SU-DHL-6 (cell line): ENCODE measurements around the gene RUNX1.

Source experiments
- H2AFZ ChIP-seq: fragments of 200-600 bp; sonication (generic); 2 replicates; pipeline ENCODE4 v1.6.1; 2014; ENCODE audit warnings: low read depth, mild to moderate bottlenecking, moderate library complexity, mixed read lengths, antibody characterized with exemption, low read length; ENCODE audit not compliant: severe bottlenecking
- H3F3A ChIP-seq: fragments of 200-600 bp; shearing (Covaris generic); 2 replicates; pipeline ENCODE4 v1.6.0; 2016; ENCODE audit warnings: antibody characterized with exemption, mild to moderate bottlenecking; ENCODE audit not compliant: insufficient read depth
- H3K27ac ChIP-seq: fragments of 200-600 bp; sonication (generic); 2 replicates; pipeline ENCODE4 v1.5.1; 2016; ENCODE audit warnings: low read depth, mild to moderate bottlenecking, low read length, moderate library complexity, mixed read lengths
- H3K27me3 ChIP-seq: fragments of 200-600 bp; sonication (generic), shearing (Covaris generic); 2 replicates; pipeline ENCODE4 v1.6.0; 2014; ENCODE audit warnings: mild to moderate bottlenecking, low read length
- H3K36me3 ChIP-seq: fragments of 200-600 bp; sonication (generic); 2 replicates; pipeline ENCODE4 v1.6.1; 2014; ENCODE audit warnings: mild to moderate bottlenecking, low read length, mixed read lengths
- H3K4me2 ChIP-seq: fragments of 300-600, 200-600 bp; shearing (Covaris generic), sonication (generic); 2 replicates; pipeline ENCODE4 v1.6.0; 2014; ENCODE audit warnings: low read length, low read depth, mild to moderate bottlenecking; ENCODE audit not compliant: poor library complexity, severe bottlenecking
- H3K4me3 ChIP-seq: fragments of 200-600 bp; sonication (generic); 2 replicates; pipeline ENCODE4 v1.5.1; 2014; ENCODE audit warnings: antibody characterized with exemption, low read length, mild to moderate bottlenecking, mixed read lengths; ENCODE audit not compliant: insufficient read depth, poor library complexity, severe bottlenecking
- H3K79me2 ChIP-seq: fragments of 200-600 bp; sonication (generic); 2 replicates; pipeline ENCODE4 v1.6.1; 2014; ENCODE audit warnings: mild to moderate bottlenecking, low read length, moderate library complexity; ENCODE audit not compliant: insufficient read depth
- H3K9ac ChIP-seq: fragments of 200-600 bp; sonication (generic); 2 replicates; pipeline ENCODE4 v1.7.0; 2014; ENCODE audit warnings: mild to moderate bottlenecking, low read length
- H3K9me2 ChIP-seq: fragments of 200-600 bp; sonication (generic); replicated peaks from 2 replicates; pipeline ENCODE4 v1.6.1; 2014; ENCODE audit warnings: low read length; ENCODE audit not compliant: insufficient read depth
- H3K9me3 ChIP-seq: fragments of 200-600 bp; sonication (generic); 2 replicates; pipeline ENCODE4 v1.6.1; 2014; ENCODE audit warnings: low read length, mixed read lengths; ENCODE audit not compliant: insufficient read depth
- H4K20me1 ChIP-seq: fragments of 200-600 bp; sonication (generic); 2 replicates; pipeline ENCODE4 v1.6.1; 2014; ENCODE audit warnings: low read depth, mild to moderate bottlenecking, antibody characterized with exemption, low read length, moderate library complexity, mixed read lengths
- CTCF ChIP-seq: fragments of 200-600 bp; sonication (generic); IDR thresholded peaks from one replicate; pipeline ENCODE4 v1.5.1; 2017; ENCODE audit warnings: antibody characterized with exemption, mild to moderate bottlenecking, low read length, moderate library complexity; ENCODE audit not compliant: insufficient read depth, poor library complexity, severe bottlenecking
- EZH2phosphoT487 ChIP-seq: fragments of 200-600 bp; sonication (generic), shearing (Covaris generic); conservative IDR thresholded peaks from 2 replicates; pipeline ENCODE4 v1.6.1; 2018; ENCODE audit warnings: mild to moderate bottlenecking, antibody characterized with exemption, low read length, moderate library complexity, mixed read lengths

RUNX1 gene

GRCh38 chr21:34889320-34889675, 159.8 kb downstream of the RUNX1 start:
- no peaks in the 10 kb centered on the region for H3K27me3 ChIP-seq
- peak overlapping the region; percentile 82 for H3K9ac ChIP-seq
- peaks cover 40% of the 10 kb centered on the region for H3K79me2 ChIP-seq
- no peaks in the 10 kb centered on the region for H3K36me3 ChIP-seq
- no peak overlapping the region for H2AFZ ChIP-seq
- H3K4me2 ChIP-seq, result peak overlapping the region; percentile 96
- H3K9me3 ChIP-seq, result no peaks in the 10 kb centered on the region
- TF ChIP-seq CTCF, result no peak
- no peak for TF ChIP-seq EZH2phosphoT487
- H3K9me2 ChIP-seq, result no peaks in the 10 kb centered on the region
- peak overlapping the region; percentile 93 for H3K27ac ChIP-seq
- H4K20me1 ChIP-seq, result peaks cover 8% of the 10 kb centered on the region; the same call in 1 of the 2 replicates
- peaks cover 52% of the 10 kb centered on the region for H3F3A ChIP-seq
- H3K4me3 ChIP-seq, result peak overlapping the region; percentile 73

- Histone ChIP-seq H3K4me3 (peak overlapping the region; percentile 73), H2AFZ (peak overlapping the region; percentile 34), H3K27me3 (no peaks in the 10 kb centered on the region), H3K79me2 (peaks cover 46% of the 10 kb centered on the region), H3K27ac (peak overlapping the region; percentile 93), H3K9me2 (no peaks in the 10 kb centered on the region), H3F3A (peaks cover 55% of the 10 kb centered on the region), H4K20me1 (peaks cover 5% of the 10 kb centered on the region; the same call in 1 of the 2 replicates), H3K9ac (peak overlapping the region; percentile 82), H3K36me3 (no peaks in the 10 kb centered on the region), H3K9me3 (no peaks in the 10 kb centered on the region), H3K4me2 (peak overlapping the region; percentile 96)
- TF ChIP-seq CTCF (no peak), EZH2phosphoT487 (no peak)
Observed at GRCh38 chr21:34888569-34889319, 160.4 kb downstream of the RUNX1 start.

- Histone ChIP-seq H3K9me3 (no peaks in the 10 kb centered on the region), H3K27ac (peak overlapping the region; percentile 93), H2AFZ (peak overlapping the region; percentile 34), H3K36me3 (no peaks in the 10 kb centered on the region), H3K9ac (peak overlapping the region; percentile 82), H3F3A (peaks cover 55% of the 10 kb centered on the region), H3K27me3 (no peaks in the 10 kb centered on the region), H4K20me1 (no peaks in the 10 kb centered on the region), H3K4me3 (peak overlapping the region; percentile 73), H3K4me2 (peak overlapping the region; percentile 96), H3K9me2 (no peaks in the 10 kb centered on the region), H3K79me2 (peaks cover 54% of the 10 kb centered on the region)
- TF ChIP-seq EZH2phosphoT487 (no peak), CTCF (no peak)
Observed at GRCh38 chr21:34887725-34888568, 161.2 kb downstream of the RUNX1 start.
